Upper lobe of right lung (tissue), 1 donor: ENCODE results near the gene UFSP1. TPM values are rescaled to one million over a fixed set of nuclear protein-coding genes. Genes with fewer than 3 reads are reported as not detected.

Experiments used
- ATAC-seq: fragments of 200-7000 bp; cut with Tn5 transposase; one replicate; pipeline ENCODE4 v1.9.1; 2020; ENCODE audit warnings: mild to moderate bottlenecking, moderate library complexity
- DNase-seq: peaks from one replicate; pipeline ENCODE4 v3.0.0-alpha.2; 2020
- H3K27ac ChIP-seq: fragments of 200-600 bp; one replicate; pipeline ENCODE4 v1.8.0; 2022
- H3K27me3 ChIP-seq: fragments of 200-600 bp; one replicate; pipeline ENCODE4 v1.8.0; 2022; ENCODE audit warnings: mild to moderate bottlenecking
- H3K36me3 ChIP-seq: fragments of 200-600 bp; one replicate; pipeline ENCODE4 v1.8.0; 2022
- H3K4me1 ChIP-seq: fragments of 200-600 bp; one replicate; pipeline ENCODE4 v1.8.0; 2022
- H3K4me3 ChIP-seq: fragments of 200-600 bp; one replicate; pipeline ENCODE4 v1.8.0; 2022; ENCODE audit warnings: mild to moderate bottlenecking
- H3K9me3 ChIP-seq: fragments of 200-600 bp; one replicate; pipeline ENCODE4 v1.8.0; 2022
- CTCF ChIP-seq: fragments of 200-600 bp; IDR thresholded peaks from one replicate; pipeline ENCODE4 v1.8.0; 2022; ENCODE audit warnings: antibody characterized with exemption
- intact Hi-C: fragments of 100-400 bp; cut with DNase I; formaldehyde crosslinking; loops from one replicate; pipeline ENCODE4 v1.11.0; 2022
- microRNA-seq: library from miRNA; unstranded; fragments of <30 nt; microRNA quantifications from one replicate; pipeline ENCODE4 v1.2.0, GENCODE V29; 2020; ENCODE audit warnings: borderline microRNAs expressed
- total RNA-seq: library from RNA; stranded (reverse); fragmentation: NEBNext Ultra II Directional; extraction: Animal tissue kit (Norgen Biotek cat#: 25700); gene quantifications from one replicate; pipeline ENCODE4 v1.2.1, GENCODE V29; 2021
- donor health status: DM: no; HTN: yes; CAD: no; lungs with severe emphysema.

Gene UFSP1
- total RNA-seq, 1 donor from 2014 or later = 3.1 TPM

GRCh38 chr7:100852048-100852872 lies 37.3 kb downstream of the UFSP1 start, which contains the start of gene SLC12A9:
Gene SLC12A9, plus strand, starts transcription at chr7:100852713. Its CDS starts 1,485 bp downstream, at chr7:100854198.
- DNase-seq (peak; percentile 96), ATAC-seq (peak; percentile 98)
- Histone ChIP-seq H3K4me3 (peak within 1 kb of the TSS; percentile 90), H3K4me1 (no peaks in the 10 kb centered on the region), H3K9me3 (no peaks in the 10 kb centered on the region), H3K27ac (peak within 1 kb of the TSS; percentile 47), H3K36me3 (peaks cover 5% of the 10 kb centered on the region), H3K27me3 (no peaks in the 10 kb centered on the region)
- TF ChIP-seq CTCF = peak; percentile 96
- intact Hi-C loops = loop anchor here (5.0 to 10.0 kb wide), 2 partner anchors 50 to 147 kb away; partner anchors contain the start of gene POP7

GRCh38 chr7:100847360-100847759 lies 42.2 kb downstream of the UFSP1 start:
- no peak for TF ChIP-seq CTCF
- H3K36me3 ChIP-seq = no peaks in the 10 kb centered on the region
- H3K27ac ChIP-seq = no peak overlapping the region
- H3K9me3 ChIP-seq = no peaks in the 10 kb centered on the region
- no peaks in the 10 kb centered on the region for H3K4me1 ChIP-seq
- H3K4me3 ChIP-seq = no peak overlapping the region
- H3K27me3 ChIP-seq = no peaks in the 10 kb centered on the region
- DNase-seq (no peak), ATAC-seq (no peak)
- intact Hi-C loops = no loop called here

GRCh38 chr7:100840470-100841100 lies 48.9 kb downstream of the UFSP1 start:
- DNase-seq = no peak
- H3K4me1 ChIP-seq = peaks cover 4% of the 10 kb centered on the region
- intact Hi-C loops = no loop called here

GRCh38 chr7:100839361-100839760 lies 50.2 kb downstream of the UFSP1 start:
- Histone ChIP-seq H3K9me3 (no peaks in the 10 kb centered on the region), H3K36me3 (no peaks in the 10 kb centered on the region), H3K4me3 (no peak overlapping the region), H3K27me3 (no peaks in the 10 kb centered on the region), H3K4me1 (peaks cover 4% of the 10 kb centered on the region), H3K27ac (no peak overlapping the region)
- TF ChIP-seq CTCF = no peak
- no peak for ATAC-seq
- no peak for DNase-seq
- intact Hi-C loops = no loop called here

More at GRCh38 chr7:100840470-100841100, 48.9 kb downstream of the UFSP1 start:
- no peaks in the 10 kb centered on the region for H3K36me3 ChIP-seq
- H3K27ac ChIP-seq = no peak overlapping the region
- TF ChIP-seq CTCF = no peak
- H3K9me3 ChIP-seq = no peaks in the 10 kb centered on the region
- ATAC-seq = no peak
- H3K27me3 ChIP-seq = no peaks in the 10 kb centered on the region
- no peak overlapping the region for H3K4me3 ChIP-seq

Small RNAs within 50 kb of the gene (microRNA-seq; reads per million reads assigned to microRNA genes)
- gene MIR6875 = not detected

Other genes with a start within 250 kb of the UFSP1 start
- 0.41 TPM for gene TFR2, start 248.2 kb downstream of the UFSP1 start, total RNA-seq
- not detected for gene ACTL6B, start 233.3 kb downstream of the UFSP1 start, total RNA-seq
- 208 TPM for gene GNB2, start 216.0 kb downstream of the UFSP1 start, total RNA-seq
- 44.5 TPM for gene GIGYF1, start 195.5 kb downstream of the UFSP1 start, total RNA-seq
- gene POP7, start 183.6 kb downstream of the UFSP1 start, total RNA-seq = 20.2 TPM
- not detected for gene EPO, start 169.2 kb downstream of the UFSP1 start, total RNA-seq
- gene ZAN, start 156.1 kb downstream of the UFSP1 start, total RNA-seq = not detected
- gene EPHB4, start 62.2 kb downstream of the UFSP1 start, total RNA-seq = 117 TPM
- gene SLC12A9, start 37.0 kb downstream of the UFSP1 start, total RNA-seq = 39.2 TPM
- 65.3 TPM for gene TRIP6, start 22.3 kb downstream of the UFSP1 start, total RNA-seq
- 105 TPM for gene SRRT, start 14.6 kb downstream of the UFSP1 start, total RNA-seq
- gene ACHE, start 6.2 kb upstream of the UFSP1 start, total RNA-seq = 2.9 TPM
- gene MUC3A, start 59.8 kb upstream of the UFSP1 start, total RNA-seq = 2.7 TPM
- not detected for gene MUC12, start 79.8 kb upstream of the UFSP1 start, total RNA-seq
- gene MUC17, start 130.4 kb upstream of the UFSP1 start, total RNA-seq = not detected
- gene TRIM56, start 195.8 kb upstream of the UFSP1 start, total RNA-seq = 60.9 TPM
- gene SERPINE1, start 237.4 kb upstream of the UFSP1 start, total RNA-seq = 13.7 TPM